IMR-90 (cell line): ENCODE data around the gene RAB42. TPM values are rescaled to one million over a fixed set of nuclear protein-coding genes. Genes with fewer than 3 reads are reported as not detected.

Source experiments
- ATAC-seq: fragments of 200-7000 bp; cut with Tn5 transposase; 2 replicates; pipeline ENCODE4 v1.9.1; 2020; ENCODE audit warnings: low read depth, mild to moderate bottlenecking, moderate library complexity
- BruUV-seq: library from RNA; stranded (reverse); fragments of 400-500 nt; replicated peaks from 2 replicates; lab custom pipeline; 2021; lab: Mats Ljungman, UMichigan
- CTCF ChIA-PET: fragments of 300-600 bp; formaldehyde crosslinking; extraction: SDS; loops from one replicate; lab custom pipeline; 2021; ENCODE audit warnings: antibody characterized with exemption; lab: Yijun Ruan, JAX
- POLR2A ChIA-PET: fragments of 300-600 bp; sonication (Branson Sonifier 250); formaldehyde crosslinking; loops from one replicate; lab custom pipeline; 2022; ENCODE audit warnings: antibody characterized with exemption; ENCODE audit not compliant: unreplicated experiment; lab: Charles Lee
- DNase-seq: peaks from one replicate; pipeline ENCODE4 v3.0.0; 2013
- H2AFZ ChIP-seq: replicated peaks from 2 replicates; pipeline ENCODE3; 2013; ENCODE audit warnings: low read length, mild to moderate bottlenecking; ENCODE audit not compliant: poor library complexity
- H2AK5ac ChIP-seq: 2 replicates; pipeline ENCODE4 v1.6.1; 2013; ENCODE audit warnings: low read depth, low read length, inconsistent platforms
- H2AK9ac ChIP-seq: replicated peaks from 2 replicates; pipeline ENCODE3; 2013; ENCODE audit warnings: mild to moderate bottlenecking, low read depth, low read length, moderate library complexity; ENCODE audit not compliant: poor library complexity
- H2BK120ac ChIP-seq: 2 replicates; pipeline ENCODE4 v1.6.1; 2013; ENCODE audit warnings: low read depth, low read length, inconsistent platforms
- H2BK15ac ChIP-seq: 3 replicates; pipeline ENCODE4 v1.6.1; 2013; ENCODE audit warnings: low read depth, low read length, inconsistent platforms
- H2BK20ac ChIP-seq: 2 replicates; pipeline ENCODE4 v1.6.1; 2013; ENCODE audit warnings: low read depth, mild to moderate bottlenecking, inconsistent platforms, low read length, moderate library complexity
- H2BK5ac ChIP-seq: 2 replicates; pipeline ENCODE4 v1.6.1; 2013; ENCODE audit warnings: mild to moderate bottlenecking, low read depth, low read length, inconsistent platforms; ENCODE audit not compliant: poor library complexity, severe bottlenecking
- H3K14ac ChIP-seq: replicated peaks from 2 replicates; pipeline ENCODE4 v1.6.1; 2013; ENCODE audit warnings: low read depth, low read length, inconsistent platforms
- H3K18ac ChIP-seq: 2 replicates; pipeline ENCODE4 v1.6.1; 2013; ENCODE audit warnings: low read depth, low read length, control low read depth
- H3K23ac ChIP-seq: 2 replicates; pipeline ENCODE4 v1.6.1; 2013; ENCODE audit warnings: low read depth, low read length, inconsistent platforms
- H3K27ac ChIP-seq: 2 replicates; pipeline ENCODE4 v1.5.1; 2013; ENCODE audit warnings: mild to moderate bottlenecking, control low read depth, low read length; ENCODE audit not compliant: insufficient read depth
- H3K27me3 ChIP-seq: 2 replicates; pipeline ENCODE4 v1.6.1; 2013; ENCODE audit warnings: low read length; ENCODE audit not compliant: control insufficient read depth, insufficient read depth
- H3K36me3 ChIP-seq: 2 replicates; pipeline ENCODE4 v1.6.1; 2013; ENCODE audit warnings: low read length, mixed read lengths; ENCODE audit not compliant: control insufficient read depth, insufficient read depth
- H3K4ac ChIP-seq: 2 replicates; pipeline ENCODE4 v1.6.1; 2013; ENCODE audit warnings: low read depth, low read length, inconsistent platforms
- H3K4me1 ChIP-seq: 2 replicates; pipeline ENCODE4 v1.6.1; 2013; ENCODE audit warnings: low read length, mixed read lengths; ENCODE audit not compliant: control insufficient read depth, insufficient read depth
- H3K4me2 ChIP-seq: 2 replicates; pipeline ENCODE4 v1.6.1; 2013; ENCODE audit warnings: low read depth, mild to moderate bottlenecking, control low read depth, low read length, moderate library complexity
- H3K4me3 ChIP-seq: 2 replicates; pipeline ENCODE4 v1.5.1; 2013; ENCODE audit warnings: low read depth, mild to moderate bottlenecking, control low read depth, low read length, moderate library complexity; ENCODE audit not compliant: insufficient read depth
- H3K56ac ChIP-seq: 2 replicates; pipeline ENCODE4 v1.6.1; 2013; ENCODE audit warnings: low read length, inconsistent platforms; ENCODE audit not compliant: insufficient read depth; ENCODE audit errors: extremely low read depth
- H3K79me1 ChIP-seq, 2 experiments: 2 replicates each; pipeline ENCODE4 v1.6.1; 2013; ENCODE audit warnings: low read length in 2 of 2, inconsistent platforms in 1 of 2, low read depth in 1 of 2
- H3K9ac ChIP-seq: 2 replicates; pipeline ENCODE4 v1.6.1; 2013; ENCODE audit warnings: low read depth, low read length, control low read depth
- H3K9me1 ChIP-seq: 2 replicates; pipeline ENCODE4 v1.6.1; 2013; ENCODE audit warnings: low read length, inconsistent platforms; ENCODE audit not compliant: insufficient read depth
- H3K9me3 ChIP-seq: 2 replicates; pipeline ENCODE4 v1.6.1; 2013; ENCODE audit warnings: low read length; ENCODE audit not compliant: control insufficient read depth, insufficient read depth
- H4K20me1 ChIP-seq: 2 replicates; pipeline ENCODE4 v1.6.1; 2013; ENCODE audit warnings: low read length, inconsistent platforms; ENCODE audit not compliant: insufficient read depth
- H4K5ac ChIP-seq: 2 replicates; pipeline ENCODE4 v1.6.1; 2013; ENCODE audit warnings: mild to moderate bottlenecking, low read depth, low read length, control low read depth
- H4K8ac ChIP-seq, 2 experiments: 2 replicates each; pipeline ENCODE4 v1.6.1; 2013; ENCODE audit warnings: low read depth in 2 of 2, low read length in 2 of 2, control low read depth in 1 of 2, inconsistent platforms in 1 of 2
- H4K91ac ChIP-seq: 2 replicates; pipeline ENCODE4 v1.6.1; 2013; ENCODE audit warnings: low read depth, low read length, inconsistent platforms; ENCODE audit not compliant: insufficient read depth
- CEBPB ChIP-seq: IDR thresholded peaks from 2 replicates; pipeline ENCODE4 v1.6.1; 2012; ENCODE audit warnings: low read depth, low read length, improper control_type of control experiment
- MXI1 ChIP-seq: IDR thresholded peaks from 2 replicates; pipeline ENCODE4 v1.6.1; 2012; ENCODE audit warnings: low read depth, mild to moderate bottlenecking, low read length, moderate library complexity, borderline replicate concordance
- NFE2L2 ChIP-seq: fragments of 150-350 bp; IDR thresholded peaks from 2 replicates; pipeline ENCODE4 v1.6.1; 2016; ENCODE audit warnings: low read depth, mild to moderate bottlenecking, low read length
- RCOR1 ChIP-seq: IDR thresholded peaks from 2 replicates; pipeline ENCODE4 v1.6.1; 2012; ENCODE audit warnings: mild to moderate bottlenecking, low read length, improper control_type of control experiment; ENCODE audit not compliant: insufficient replicate concordance
- SMC3 ChIP-seq: fragments of 150-350 bp; IDR thresholded peaks from 2 replicates; pipeline ENCODE4 v1.6.1; 2016; ENCODE audit warnings: low read depth, mild to moderate bottlenecking, antibody characterized with exemption, low read length, moderate library complexity
- WGBS, 2 experiments: methylation state at CpG; one replicate each; pipeline versions ENCODE4 v1.1.5 to v1.1.7; 2013; ENCODE audit warnings: missing lambda C conversion rate in 2 of 2; ENCODE audit not compliant: insufficient read length in 1 of 2; ENCODE audit errors: extremely low coverage in 2 of 2; 5-methylcytosine and 5-hydroxymethylcytosine counted together
- dilution Hi-C: fragments of 300-500 bp; cut with HindIII; formaldehyde crosslinking; loops from one replicate; pipeline ENCODE4 v1.14.3; 2018; ENCODE audit warnings: low sequenced_read_pairs; ENCODE audit not compliant: unreplicated experiment
- in situ Hi-C: fragments of 300-500 bp; cut with MboI; formaldehyde crosslinking; loops from 3 replicates; pipeline ENCODE4 v1.14.3; 2019; ENCODE audit warnings: low sequenced_read_pairs, inconsistent platforms, mixed read lengths
- intact Hi-C: fragments of 100-400 bp; cut with micrococcal nuclease; formaldehyde crosslinking; loops from 2 replicates; pipeline ENCODE4 v1.10.0; 2022
- polyA plus RNA-seq, 3 experiments: library from polyadenylated mRNA; depleted of rRNA; stranded (reverse); fragments of >200 nt; gene quantifications; 2 replicates each; pipeline ENCODE4 v1.2.3, GENCODE V29; 2012; ENCODE audit warnings: low replicate concordance in 1 of 3
- total RNA-seq: library from RNA; depleted of rRNA; stranded (reverse); fragments of >200 nt; gene quantifications from 2 replicates; pipeline ENCODE4 v1.2.3, GENCODE V29; 2012

The RAB42 gene
- total and polyA plus RNA-seq, 2 of the 4 experiments (the other 2 are of a cell fraction) = 0.77 to 0.90 TPM

GRCh38 chr1:28604411-28604810 lies 12.3 kb downstream of the RAB42 start:
- Histone ChIP-seq H3K56ac (no peak overlapping the region), H2BK20ac (no peak overlapping the region), H4K20me1 (peaks cover 10% of the 10 kb centered on the region), H3K4ac (no peak overlapping the region), H3K79me1 (peaks cover 0 to 6% of the 10 kb centered on the region in 2 experiments; a peak in 1 of 4 replicates), H3K27me3 (no peaks in the 10 kb centered on the region), H3K9me3 (no peaks in the 10 kb centered on the region), H3K14ac (no peak overlapping the region), H3K4me2 (no peak overlapping the region), H2BK5ac (no peak overlapping the region), H4K91ac (no peak overlapping the region), H2AK5ac (no peak overlapping the region), H3K9me1 (peaks cover 6% of the 10 kb centered on the region), H4K8ac (no peak overlapping the region), H4K5ac (no peak overlapping the region), H2AK9ac (no peak overlapping the region), H3K36me3 (peaks cover 24% of the 10 kb centered on the region), H2AFZ (no peak overlapping the region), H2BK120ac (no peak overlapping the region), H3K9ac (no peak overlapping the region), H3K18ac (no peak overlapping the region), H2BK15ac (no peak overlapping the region), H3K4me3 (no peak overlapping the region), H3K27ac (no peak overlapping the region), H3K23ac (no peak overlapping the region), H3K4me1 (peaks cover 8% of the 10 kb centered on the region)
- in situ Hi-C loops (loop anchor here (5.0 to 10.0 kb wide), 4 partner anchors 87 to 350 kb away; partner anchors contain the start of genes PHACTR4 and SESN2), dilution Hi-C loops (no loop called here), intact Hi-C loops (loop anchor here (5.0 kb wide), 1 partner anchor 342 kb away; no protein-coding TSS in a partner anchor)
- TF ChIP-seq NFE2L2 (no peak), CEBPB (no peak), MXI1 (no peak), SMC3 (no peak), RCOR1 (no peak)
- no peak for DNase-seq
- POLR2A ChIA-PET = no interaction called here
- 93% methylated on average over 5 of the region's 5 CpGs; no CpG with 5 or more reads in 1 of the 2 experiments for WGBS, 2 experiments
- no peak for ATAC-seq
- CTCF ChIA-PET = interaction anchor here (0.6 kb wide), 1 partner anchor 63 kb away, joined by 3 read pairs; no protein-coding TSS in a partner anchor
- no TSS peak for BruUV-seq
